Measurements from ENCODE around the gene IL1R2. TPM values are rescaled to one million over a fixed set of nuclear protein-coding genes. Genes with fewer than 3 reads are reported as not detected.

The IL1R2 gene
- total and polyA plus RNA-seq, 9 of the 15 experiments (the other 6 are each of a cell fraction or from before 2014, with no cell fraction given) = 0.13 TPM; not detected in 8

DNA sequence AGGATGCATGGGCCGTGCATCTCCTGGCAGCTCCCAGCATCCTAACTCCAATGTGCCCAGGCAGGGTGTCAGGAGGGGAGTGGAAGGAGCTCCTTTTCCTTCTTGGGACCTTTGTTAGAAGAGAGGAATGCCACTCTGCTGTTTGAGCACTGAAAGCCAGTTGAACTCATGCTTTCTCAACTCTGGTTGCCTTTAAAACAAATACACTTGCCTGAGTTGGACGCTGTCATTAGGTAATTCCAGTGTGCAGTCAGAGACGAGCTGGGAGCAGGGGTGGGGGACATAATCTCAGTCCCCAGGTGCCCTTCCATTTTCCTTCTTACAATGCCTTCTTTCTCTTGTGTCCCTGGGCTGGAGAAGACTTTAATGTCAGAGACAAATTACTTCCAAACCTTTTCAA lies 44.4 kb upstream of the IL1R2 start:
- Histone ChIP-seq H3K9ac (ENCODE audit: insufficient read depth in 1 of 2, low read depth in 2 of 2, low read length in 2 of 2) (no peak overlapping the region), H3K9me3 (replicated peaks; ENCODE audit: control insufficient read depth, insufficient read depth, low read depth, low read length) (no peaks in the 10 kb centered on the region), H3K9me1 (ENCODE audit: control insufficient read depth, insufficient read depth, low read length) (no peaks in the 10 kb centered on the region), H2AFZ (ENCODE audit: low read depth, low read length) (no peak overlapping the region), H3K4me1 (replicated peaks in 1 of 2; ENCODE audit: control insufficient read depth in 2 of 2, insufficient read depth in 2 of 2, low read length in 2 of 2) (no peaks in the 10 kb centered on the region), H3K79me2 (ENCODE audit: control insufficient read depth, insufficient read depth, low read length) (no peaks in the 10 kb centered on the region), H3K4me2 (ENCODE audit: insufficient read depth, low read length) (no peak overlapping the region), H3K27me3 (ENCODE audit: control insufficient read depth in 2 of 2, insufficient read depth in 2 of 2, low read length in 2 of 2) (peaks cover 10 to 14% of the 10 kb centered on the region in 2 experiments; a peak in 3 of 5 replicates), H3K36me3 (ENCODE audit: control insufficient read depth, insufficient read depth, low read length) (no peaks in the 10 kb centered on the region), H3K4me3 (no peak overlapping the region), H3K27ac (ENCODE audit: extremely low read depth, low read depth, low read length) (no peak overlapping the region), H4K20me1 (replicated peaks; ENCODE audit: control insufficient read depth, insufficient read depth, low read length) (no peaks in the 10 kb centered on the region)
- BruUV-seq (replicated peaks) = no TSS peak
- FAIRE-seq (no peak), DNase-seq (ENCODE audit: extremely low read depth in 1 of 4, low spot score in 3 of 4) (no peak), ATAC-seq (no peak)
- no peak for TF ChIP-seq KLF6 (CRISPR knock-in tag; IDR thresholded peaks at IDR 0.05; ENCODE audit: borderline replicate concordance)
- TF ChIP-seq, protein P1, sequence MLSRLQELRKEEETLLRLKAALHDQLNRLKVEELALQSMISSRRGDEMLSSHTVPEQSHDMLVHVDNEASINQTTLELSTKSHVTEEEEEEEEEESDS (CRISPR knock-in tag; IDR thresholded peaks at IDR 0.05) = no peak
- no peak for TF ChIP-seq NBN (IDR thresholded peaks at IDR 0.05; ENCODE audit: low read depth)
- TF ChIP-seq, protein P2, sequence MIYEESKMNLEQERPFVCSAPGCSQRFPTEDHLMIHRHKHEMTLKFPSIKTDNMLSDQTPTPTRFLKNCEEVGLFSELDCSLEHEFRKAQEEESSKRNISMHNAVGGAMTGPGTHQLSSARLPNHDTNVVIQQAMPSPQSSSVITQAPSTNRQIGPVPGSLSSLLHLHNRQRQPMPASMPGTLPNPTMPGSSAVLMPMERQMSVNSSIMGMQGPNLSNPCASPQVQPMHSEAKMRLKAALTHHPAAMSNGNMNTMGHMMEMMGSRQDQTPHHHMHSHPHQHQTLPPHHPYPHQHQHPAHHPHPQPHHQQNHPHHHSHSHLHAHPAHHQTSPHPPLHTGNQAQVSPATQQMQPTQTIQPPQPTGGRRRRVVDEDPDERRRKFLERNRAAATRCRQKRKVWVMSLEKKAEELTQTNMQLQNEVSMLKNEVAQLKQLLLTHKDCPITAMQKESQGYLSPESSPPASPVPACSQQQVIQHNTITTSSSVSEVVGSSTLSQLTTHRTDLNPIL (CRISPR knock-in tag; IDR thresholded peaks at IDR 0.05) = no peak
- TF ChIP-seq, protein P3, sequence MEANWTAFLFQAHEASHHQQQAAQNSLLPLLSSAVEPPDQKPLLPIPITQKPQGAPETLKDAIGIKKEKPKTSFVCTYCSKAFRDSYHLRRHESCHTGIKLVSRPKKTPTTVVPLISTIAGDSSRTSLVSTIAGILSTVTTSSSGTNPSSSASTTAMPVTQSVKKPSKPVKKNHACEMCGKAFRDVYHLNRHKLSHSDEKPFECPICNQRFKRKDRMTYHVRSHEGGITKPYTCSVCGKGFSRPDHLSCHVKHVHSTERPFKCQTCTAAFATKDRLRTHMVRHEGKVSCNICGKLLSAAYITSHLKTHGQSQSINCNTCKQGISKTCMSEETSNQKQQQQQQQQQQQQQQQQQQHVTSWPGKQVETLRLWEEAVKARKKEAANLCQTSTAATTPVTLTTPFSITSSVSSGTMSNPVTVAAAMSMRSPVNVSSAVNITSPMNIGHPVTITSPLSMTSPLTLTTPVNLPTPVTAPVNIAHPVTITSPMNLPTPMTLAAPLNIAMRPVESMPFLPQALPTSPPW (CRISPR knock-in tag; IDR thresholded peaks at IDR 0.05) = no peak
- POLR2A ChIA-PET = interaction anchor here (1.0 kb wide), 1 partner anchor 20 kb away, joined by 4 read pairs; no protein-coding TSS in a partner anchor
- intact Hi-C loops (cut with micrococcal nuclease) = no loop called here
- WGBS (ENCODE audit: insufficient coverage, low coverage, missing lambda C conversion rate) = 0% methylated on average over 3 of the region's 3 CpGs
- CTCF ChIA-PET (ENCODE audit: low intra/inter-chr PET ratio) = no interaction called here
- in situ Hi-C loops (cut with MboI) = no loop called here

All from K562 (cell line).